DMS153 treated with DMSO at 0.1 percent for 48 hours (cell line): ENCODE results near the gene ARHGEF6.
"Not testable (repeated sequence)": the region's sequence is repeated elsewhere in the genome, so short reads cannot be mapped to it uniquely, and the experiment has no call there.

ENCODE experiments used
- DNase-seq: peaks from one replicate; lab custom pipeline; 2025; ENCODE audit not compliant: unreplicated experiment; lab: John Stamatoyannopoulos, UW

ARHGEF6 gene

GRCh38 chrX:136784231-136784630 is 3.5 kb upstream of the ARHGEF6 start:
- DNase-seq, result no peak

GRCh38 chrX:136783159-136783558 is 2.4 kb upstream of the ARHGEF6 start:
- DNase-seq, result no peak

DNA sequence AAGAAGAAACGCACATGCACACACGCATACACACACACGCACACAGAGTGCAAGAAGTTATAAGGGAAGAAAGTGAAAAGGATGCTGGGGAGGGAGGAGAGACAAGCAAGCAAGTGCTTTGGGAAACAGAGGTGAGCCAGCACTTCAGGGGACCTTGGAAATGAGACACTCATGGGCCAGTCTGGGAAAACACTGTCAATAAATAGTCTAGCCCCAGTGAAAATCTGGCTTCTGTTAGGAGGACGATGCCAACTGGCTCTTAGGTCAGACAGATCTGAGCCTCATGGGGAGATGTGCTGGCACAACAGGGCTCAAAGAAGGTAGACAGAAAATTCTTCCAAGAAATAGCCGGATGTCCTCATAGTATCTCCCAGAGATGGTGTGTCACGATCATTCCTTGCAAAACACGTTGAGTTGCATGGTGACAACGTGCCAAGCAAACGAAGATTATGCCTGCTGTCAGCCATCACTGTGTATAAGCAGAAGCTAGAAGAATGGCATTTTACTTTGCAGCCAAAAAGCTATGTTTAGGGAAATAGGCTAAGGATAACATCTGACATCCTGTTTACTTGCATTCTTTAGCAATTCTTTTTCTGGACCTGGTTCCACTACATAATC is 557 bp upstream of the ARHGEF6 start:
- DNase-seq, result peak; percentile 34

- no peak for DNase-seq
Measured at GRCh38 chrX:136780241-136780640, 491 bp downstream of the ARHGEF6 start.

GRCh38 chrX:136779346-136779781 is 1.4 kb downstream of the ARHGEF6 start:
- no peak for DNase-seq

GRCh38 chrX:136778916-136779315 is 1.8 kb downstream of the ARHGEF6 start:
- no peak for DNase-seq

DNA sequence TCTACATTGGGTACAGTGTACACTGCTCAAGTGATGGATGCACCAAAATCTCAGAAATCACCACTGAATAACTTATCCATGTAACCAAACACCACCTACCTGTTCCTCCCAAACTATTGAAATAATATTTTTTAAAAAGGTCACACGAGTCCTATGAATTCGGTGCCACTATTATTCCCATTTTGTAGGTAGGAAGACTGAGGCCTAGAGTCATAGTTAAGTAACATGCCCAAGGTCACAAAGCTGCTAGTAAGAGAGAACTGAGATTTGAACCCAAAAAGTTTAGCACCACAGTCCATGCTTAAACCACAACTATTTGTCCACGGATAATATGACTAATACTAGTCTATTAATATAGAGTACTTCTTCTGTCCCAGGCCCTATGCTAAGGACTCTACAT is 2.7 kb downstream of the ARHGEF6 start:
- DNase-seq, result no peak

GRCh38 chrX:136773648-136774047 is 7.1 kb downstream of the ARHGEF6 start:
- DNase-seq, result no peak

DNA sequence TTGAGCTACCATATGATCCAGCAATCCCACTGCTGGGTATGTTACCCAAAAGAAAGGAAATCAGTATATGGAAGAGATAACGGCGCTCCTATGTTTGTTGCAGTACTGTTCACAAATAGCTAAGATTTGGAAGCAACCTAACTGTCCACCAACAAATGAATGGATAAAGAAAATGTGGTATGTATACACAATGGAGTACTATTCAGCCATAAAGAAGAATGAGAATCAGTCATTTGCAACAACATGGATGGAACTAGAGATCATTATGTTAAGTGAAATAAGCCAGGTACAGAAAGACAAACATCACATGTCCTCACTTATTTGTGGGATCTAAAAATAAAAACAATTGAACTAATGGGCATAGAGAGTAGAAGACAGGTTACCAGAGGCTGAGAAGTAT is 8.9 kb downstream of the ARHGEF6 start:
- not testable (repeated sequence) for DNase-seq

GRCh38 chrX:136768469-136769084 is 12.2 kb downstream of the ARHGEF6 start:
- DNase-seq, result no peak

DNA sequence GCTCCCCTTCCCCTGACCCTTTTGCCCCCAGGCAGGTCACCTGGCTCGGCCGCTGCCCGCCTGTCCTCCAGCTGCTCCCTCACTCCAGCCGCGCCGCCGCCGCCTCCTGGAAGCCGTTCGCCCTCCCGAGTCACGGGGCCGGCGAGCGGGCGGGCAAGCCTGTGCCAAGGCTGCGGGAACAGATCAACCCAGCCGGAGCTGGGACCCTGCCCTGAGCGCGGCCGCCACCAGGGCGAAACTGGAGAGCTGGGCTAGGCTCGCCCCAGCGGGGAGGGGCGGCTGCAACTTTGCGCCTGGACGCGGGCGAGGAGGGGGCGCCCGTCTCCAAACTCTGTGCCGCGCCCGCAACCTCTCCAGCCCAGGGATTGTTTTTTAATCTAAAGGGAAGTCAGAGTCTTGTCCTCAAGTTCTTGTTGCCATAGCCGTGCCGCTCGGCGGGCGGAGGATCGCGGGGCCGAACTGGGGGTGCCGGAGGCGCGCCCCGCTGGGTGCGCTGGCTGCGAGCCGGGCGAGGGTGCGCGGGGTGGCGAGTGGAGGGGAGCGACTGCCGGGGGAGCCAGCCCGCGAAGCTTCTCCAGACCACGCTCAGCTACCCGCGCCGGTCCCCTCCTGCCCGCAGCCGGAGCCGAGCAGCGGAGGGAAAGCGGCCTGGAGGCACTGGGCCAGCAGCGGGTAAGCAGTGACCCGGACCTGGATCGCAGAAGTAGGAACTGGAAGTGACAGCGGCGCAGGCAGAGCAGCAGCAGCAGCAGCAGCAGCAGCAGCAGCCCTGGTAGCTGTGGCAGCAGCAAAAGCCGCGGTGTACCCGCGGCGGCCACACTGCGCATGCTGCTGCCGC is 13.4 kb downstream of the ARHGEF6 start:
- DNase-seq, result peak; percentile 36

- DNase-seq, result no peak
Measured at GRCh38 chrX:136766785-136767103, 14.0 kb downstream of the ARHGEF6 start.

DNA sequence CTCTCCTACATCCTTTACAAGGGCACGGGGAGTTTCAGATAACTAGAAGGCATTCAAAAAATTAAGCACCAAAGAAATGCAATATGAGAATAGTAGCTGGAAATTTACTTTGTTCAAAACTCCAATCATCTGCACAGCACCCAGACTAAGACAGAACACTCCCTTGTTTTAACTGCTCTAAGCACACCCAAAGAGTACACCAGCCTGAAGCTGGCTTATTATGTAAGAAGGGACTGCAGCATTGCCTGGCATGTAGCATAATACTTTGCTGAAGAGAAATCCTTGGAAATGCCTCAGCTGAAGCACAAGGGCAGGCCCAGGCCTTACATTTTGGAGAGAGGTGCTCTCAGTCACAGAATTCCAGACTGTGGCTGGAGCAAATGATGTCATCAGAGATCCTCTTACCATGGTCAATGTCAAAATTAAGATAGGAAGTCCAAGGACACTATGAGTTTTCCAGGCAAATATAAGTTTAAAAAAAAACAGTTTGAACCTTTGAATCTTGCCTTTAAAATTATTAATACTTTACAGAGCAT is 14.8 kb downstream of the ARHGEF6 start:
- DNase-seq, result no peak

GRCh38 chrX:136764206-136764605 is 16.5 kb downstream of the ARHGEF6 start:
- no peak for DNase-seq

- DNase-seq, result no peak
Measured at GRCh38 chrX:136762820-136763452, 17.8 kb downstream of the ARHGEF6 start.

- DNase-seq, result no peak
Measured at GRCh38 chrX:136761421-136761820, 19.3 kb downstream of the ARHGEF6 start.

DNA sequence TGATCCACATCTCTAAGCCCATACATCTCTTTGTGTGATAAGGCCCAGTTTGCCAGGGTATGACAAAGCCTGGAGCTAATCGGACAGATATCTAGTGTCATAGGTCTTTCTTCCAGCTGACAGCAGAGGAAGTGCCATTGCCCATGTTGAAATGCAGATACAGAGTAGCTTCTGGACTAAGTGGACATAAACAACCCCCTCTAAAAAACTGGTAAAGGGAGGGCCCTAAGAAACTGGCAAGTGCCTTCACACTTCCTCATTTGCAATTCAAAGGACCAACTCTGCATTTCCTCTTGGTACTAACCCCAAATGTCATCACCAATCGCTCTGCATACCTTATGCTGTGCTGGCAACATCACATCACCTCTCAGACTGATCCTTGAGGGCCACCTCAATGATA is 20.8 kb downstream of the ARHGEF6 start:
- DNase-seq, result no peak

DNA sequence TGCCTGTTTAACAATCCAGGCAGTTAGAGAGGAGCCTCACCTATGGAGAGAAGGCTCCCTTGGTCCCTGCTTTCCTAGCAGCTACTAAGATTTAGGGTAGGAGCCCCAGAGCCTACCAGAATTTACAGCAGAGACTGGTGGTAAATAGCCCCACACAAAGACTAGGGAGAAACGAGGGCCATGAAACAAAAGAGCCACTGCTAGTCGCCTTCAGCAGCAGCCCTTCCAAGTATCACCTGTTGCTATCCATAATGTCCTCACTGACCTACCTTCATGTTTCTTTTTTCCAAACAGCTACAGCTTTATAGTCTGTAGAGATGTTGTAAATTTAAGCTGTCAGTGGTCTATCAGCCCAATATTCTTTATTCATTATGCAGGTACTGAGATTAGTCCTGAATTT is 25.3 kb downstream of the ARHGEF6 start:
- no peak for DNase-seq

DNA sequence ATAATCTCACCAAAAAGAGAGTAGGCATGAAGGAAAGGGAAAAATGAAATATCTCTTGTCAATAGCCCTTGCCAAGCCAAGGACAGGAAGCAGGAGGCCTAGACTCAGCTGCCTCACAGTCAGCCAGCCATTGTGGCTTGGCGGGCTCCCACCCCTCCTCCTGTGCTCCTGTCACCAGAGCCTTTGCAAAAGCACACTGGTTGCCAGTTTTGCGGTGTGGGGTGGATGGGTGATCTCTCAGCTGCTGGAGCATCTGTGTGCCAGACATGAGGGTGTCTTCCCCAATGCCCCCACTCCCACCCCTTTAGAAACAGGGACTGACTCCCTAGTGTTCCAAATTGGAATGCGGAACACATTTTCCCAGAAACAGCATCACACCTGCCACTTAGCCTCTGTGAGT is 26.1 kb downstream of the ARHGEF6 start:
- peak; percentile 40 for DNase-seq

DNA sequence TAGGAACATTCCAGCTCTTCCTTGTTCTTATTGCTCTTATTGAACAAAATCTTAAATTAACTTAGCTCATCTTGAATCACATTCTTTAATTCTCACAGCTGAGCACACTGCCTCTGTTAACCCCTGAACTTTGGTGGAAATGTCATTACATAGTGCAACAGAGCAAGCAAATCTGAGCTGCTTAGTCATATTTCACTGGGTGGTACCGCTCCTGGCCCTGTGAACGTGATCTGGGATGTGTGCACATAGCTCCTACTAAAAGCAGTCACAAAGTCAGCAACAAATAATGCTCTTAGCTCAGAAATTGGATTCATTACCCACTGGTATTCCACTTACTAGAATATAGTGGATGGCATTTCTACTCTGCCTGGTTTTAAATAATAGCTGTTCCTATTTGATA is 27.9 kb downstream of the ARHGEF6 start:
- no peak for DNase-seq

GRCh38 chrX:136752346-136752745 is 28.4 kb downstream of the ARHGEF6 start:
- DNase-seq, result no peak

DNA sequence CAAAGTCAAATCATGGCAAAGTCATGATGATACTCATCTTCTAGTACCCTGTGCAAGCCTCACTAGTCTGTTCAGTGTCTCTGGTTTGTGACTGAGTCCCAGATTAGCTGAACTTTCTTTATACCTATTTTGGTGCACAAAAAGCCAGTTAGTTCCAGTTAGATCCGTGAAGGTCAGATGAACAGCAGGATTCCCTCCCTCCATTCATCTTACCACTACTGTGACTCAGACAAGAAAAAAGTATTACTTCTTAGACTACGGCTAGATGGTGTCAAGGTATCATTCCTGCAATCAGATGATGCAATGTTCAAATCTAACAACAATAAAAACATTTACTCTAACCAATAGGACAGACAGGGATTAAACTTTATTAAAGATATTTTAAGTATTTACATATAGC is 30.4 kb downstream of the ARHGEF6 start:
- no peak for DNase-seq
